BLaER1 treated with 17β-estradiol and CSF1 and Interleukin-3, amounts not matched to agents 10 nM and 100 nM (cell line): ENCODE data around the gene U2SURP.
A peak's percentile ranks its signal among the peaks of the same experiment; 100 is the strongest.
"Not testable (repeated sequence)": the region's sequence is repeated elsewhere in the genome, so short reads cannot be mapped to it uniquely, and the experiment has no call there.

Experiments
- H3K27ac ChIP-seq, 11 experiments: shearing (Covaris generic); formaldehyde crosslinking; 2 replicates each; pipeline ENCODE4 v1.8.1; 2022
- H3K27me3 ChIP-seq, 11 experiments: shearing (Covaris generic); formaldehyde crosslinking; 2 replicates each; pipeline ENCODE4 v1.8.1; 2022
- H3K36me3 ChIP-seq, 11 experiments: shearing (Covaris generic); formaldehyde crosslinking; 2 replicates each; pipeline ENCODE4 v1.8.1; 2022
- H3K4me1 ChIP-seq, 10 experiments: shearing (Covaris generic); formaldehyde crosslinking; 2 replicates each; pipeline ENCODE4 v1.8.1; 2022
- H3K4me2 ChIP-seq, 11 experiments: shearing (Covaris generic); formaldehyde crosslinking; 2 replicates each; pipeline ENCODE4 v1.8.1; 2022
- H3K4me3 ChIP-seq, 10 experiments: shearing (Covaris generic); formaldehyde crosslinking; 2 replicates each; pipeline ENCODE4 v1.8.1; 2022
- H3K9ac ChIP-seq, 11 experiments: shearing (Covaris generic); formaldehyde crosslinking; 2 replicates each; pipeline ENCODE4 v1.8.1; 2022
- H3K9me3 ChIP-seq, 11 experiments: shearing (Covaris generic); formaldehyde crosslinking; replicated peaks in 1 of 11; 2 replicates each; pipeline ENCODE4 v1.8.1; 2022
- H4K20me1 ChIP-seq, 11 experiments: shearing (Covaris generic); formaldehyde crosslinking; 2 replicates each; pipeline ENCODE4 v1.8.1; 2022
- Cebpa-rat ChIP-seq, 11 experiments: shearing (Covaris generic); IDR thresholded peaks; 2 replicates each; pipeline ENCODE4 v1.8.1; 2022

U2SURP gene

GRCh38 chr3:143040261-143040879, 39.0 kb downstream of the U2SURP start:
- Histone ChIP-seq H3K27me3 (no peaks in the 10 kb centered on the region), H3K27ac (no peak overlapping the region), H3K9ac (no peak overlapping the region), H4K20me1 (peaks cover 0 to 22% (median 0%) of the 10 kb centered on the region in 11 experiments; a peak in 6 of 22 replicates), H3K9me3 (peaks cover 0 to 6% (median 0%) of the 10 kb centered on the region in 11 experiments; a peak in 3 of 22 replicates), H3K4me1 (peaks cover 0 to 8% (median 0%) of the 10 kb centered on the region in 10 experiments; a peak in 7 of 20 replicates), H3K4me2 (no peak overlapping the region), H3K36me3 (peaks cover 79 to 99% (median 86%) of the 10 kb centered on the region in 11 experiments), H3K4me3 (no peak overlapping the region)
- no peak for TF ChIP-seq Cebpa-rat (IDR thresholded peaks at IDR 0.05)

GRCh38 chr3:143041903-143042302, 40.5 kb downstream of the U2SURP start:
- no peak overlapping the region for H3K27ac ChIP-seq
- H3K27me3 ChIP-seq, result no peaks in the 10 kb centered on the region
- H4K20me1 ChIP-seq, result peaks cover 0 to 17% (median 0%) of the 10 kb centered on the region in 11 experiments; a peak in 3 of 22 replicates
- H3K4me2 ChIP-seq, result no peak overlapping the region
- H3K4me3 ChIP-seq, result no peak overlapping the region
- peaks cover 72 to 90% (median 78%) of the 10 kb centered on the region in 11 experiments for H3K36me3 ChIP-seq
- H3K9ac ChIP-seq, result no peak overlapping the region
- no peaks in the 10 kb centered on the region for H3K4me1 ChIP-seq
- peaks cover 0 to 6% (median 0%) of the 10 kb centered on the region in 11 experiments; a peak in 5 of 22 replicates for H3K9me3 ChIP-seq
- no peak for TF ChIP-seq Cebpa-rat (IDR thresholded peaks at IDR 0.05)

- H3K36me3 ChIP-seq, result peaks cover 67 to 81% (median 77%) of the 10 kb centered on the region in 11 experiments
- no peak overlapping the region for H3K9ac ChIP-seq
- H3K4me1 ChIP-seq, result no peaks in the 10 kb centered on the region
- H3K4me2 ChIP-seq, result no peak overlapping the region
- no peaks in the 10 kb centered on the region for H3K27me3 ChIP-seq
- H3K27ac ChIP-seq, result no peak overlapping the region
- H3K9me3 ChIP-seq, result peaks cover 0 to 6% (median 0%) of the 10 kb centered on the region in 11 experiments; a peak in 5 of 22 replicates
- H4K20me1 ChIP-seq, result peaks cover 0 to 8% (median 0%) of the 10 kb centered on the region in 11 experiments; a peak in 3 of 22 replicates
- H3K4me3 ChIP-seq, result no peak overlapping the region
- no peak for TF ChIP-seq Cebpa-rat (IDR thresholded peaks at IDR 0.05)
These were observed 44.3 kb downstream of the U2SURP start for GRCh38 chr3:143045639-143046038.

- not testable (repeated sequence) for H3K9me3 ChIP-seq, H3K4me1 ChIP-seq, H3K27ac ChIP-seq, H3K9ac ChIP-seq, H4K20me1 ChIP-seq, H3K4me2 ChIP-seq, H3K4me3 ChIP-seq, H3K27me3 ChIP-seq
- H3K36me3 ChIP-seq, result peaks cover 72 to 85% (median 79%) of the 10 kb centered on the region in 11 experiments
These were observed 44.7 kb downstream of the U2SURP start for GRCh38 chr3:143046075-143046474.

- no peak overlapping the region for H3K9ac ChIP-seq
- H3K4me2 ChIP-seq, result no peak overlapping the region
- TF ChIP-seq Cebpa-rat (IDR thresholded peaks at IDR 0.05), result no peak
- no peak overlapping the region for H3K27ac ChIP-seq
- no peaks in the 10 kb centered on the region for H4K20me1 ChIP-seq
- no peak overlapping the region for H3K4me3 ChIP-seq
- no peaks in the 10 kb centered on the region for H3K27me3 ChIP-seq
- H3K4me1 ChIP-seq, result peaks cover 0 to 6% (median 0%) of the 10 kb centered on the region in 10 experiments; a peak in 1 of 20 replicates
- peaks cover 82 to 100% (median 98%) of the 10 kb centered on the region in 11 experiments for H3K36me3 ChIP-seq
- H3K9me3 ChIP-seq, result no peaks in the 10 kb centered on the region
These were observed 52.6 kb downstream of the U2SURP start for GRCh38 chr3:143054011-143054410.

GRCh38 chr3:143056372-143056771, 55.0 kb downstream of the U2SURP start:
- Histone ChIP-seq H3K27me3 (no peaks in the 10 kb centered on the region), H3K4me2 (no peak overlapping the region), H3K9me3 (no peaks in the 10 kb centered on the region), H3K27ac (no peak overlapping the region), H3K9ac (no peak overlapping the region), H3K4me3 (no peak overlapping the region), H3K36me3 (peaks cover 69 to 98% (median 78%) of the 10 kb centered on the region in 11 experiments), H3K4me1 (peaks cover 0 to 17% (median 2%) of the 10 kb centered on the region in 10 experiments; a peak in 10 of 20 replicates), H4K20me1 (no peaks in the 10 kb centered on the region)
- no peak for TF ChIP-seq Cebpa-rat (IDR thresholded peaks at IDR 0.05)

- no peak overlapping the region; a peak in 1 of 22 replicates for H3K27ac ChIP-seq
These were observed 59.5 kb downstream of the U2SURP start for GRCh38 chr3:143060906-143061305.

GRCh38 chr3:143063018-143063417, 61.6 kb downstream of the U2SURP start:
- no peak overlapping the region for H3K9ac ChIP-seq
- no peak overlapping the region for H3K4me3 ChIP-seq
- peaks cover 22 to 52% (median 32%) of the 10 kb centered on the region in 11 experiments for H3K36me3 ChIP-seq
- H3K9me3 ChIP-seq, result no peaks in the 10 kb centered on the region
- H3K27me3 ChIP-seq, result no peaks in the 10 kb centered on the region
- peak overlapping the region in 2 of 11 experiments; percentile 37 to 43; a peak in 3 of 22 replicates for H3K4me2 ChIP-seq
- TF ChIP-seq Cebpa-rat (IDR thresholded peaks at IDR 0.05), result no peak
- no peak overlapping the region for H3K27ac ChIP-seq
- H3K4me1 ChIP-seq, result peaks cover 0 to 24% (median 2%) of the 10 kb centered on the region in 10 experiments; a peak in 11 of 20 replicates
- no peaks in the 10 kb centered on the region for H4K20me1 ChIP-seq

More at GRCh38 chr3:143060906-143061305, 59.5 kb downstream of the U2SURP start:
- Histone ChIP-seq H3K4me2 (peak overlapping the region in 6 of 11 experiments; percentile 10 to 47 (median 28); a peak in 9 of 22 replicates), H3K9me3 (no peaks in the 10 kb centered on the region), H3K27me3 (no peaks in the 10 kb centered on the region), H3K9ac (no peak overlapping the region), H4K20me1 (no peaks in the 10 kb centered on the region), H3K4me3 (no peak overlapping the region), H3K36me3 (peaks cover 39 to 73% (median 53%) of the 10 kb centered on the region in 11 experiments), H3K4me1 (peaks cover 0 to 24% (median 2%) of the 10 kb centered on the region in 10 experiments; a peak in 11 of 20 replicates)
- peak in 4 of 11 experiments; percentile 19 to 92 (median 70); a peak in 7 of 22 replicates for TF ChIP-seq Cebpa-rat (IDR thresholded peaks at IDR 0.05)

GRCh38 chr3:143064777-143065176, 63.4 kb downstream of the U2SURP start:
- no peak overlapping the region for H3K4me3 ChIP-seq
- H4K20me1 ChIP-seq, result no peaks in the 10 kb centered on the region
- H3K9ac ChIP-seq, result no peak overlapping the region
- no peaks in the 10 kb centered on the region for H3K9me3 ChIP-seq
- H3K36me3 ChIP-seq, result peaks cover 10 to 35% (median 18%) of the 10 kb centered on the region in 11 experiments; a peak in 17 of 22 replicates
- H3K4me1 ChIP-seq, result peaks cover 0 to 24% (median 2%) of the 10 kb centered on the region in 10 experiments; a peak in 11 of 20 replicates
- TF ChIP-seq Cebpa-rat (IDR thresholded peaks at IDR 0.05), result no peak
- H3K27ac ChIP-seq, result no peak overlapping the region
- H3K4me2 ChIP-seq, result no peak overlapping the region
- H3K27me3 ChIP-seq, result no peaks in the 10 kb centered on the region
